HFF-Myc (cell line): ENCODE data around the gene PNPLA7.

Experiments used
- DNase-seq: peaks from one replicate; pipeline ENCODE4 v3.0.0-alpha.2; 2011; ENCODE audit warnings: low read depth; ENCODE audit errors: extremely low read depth
- H3K4me3 ChIP-seq: replicated peaks from 2 replicates; pipeline ENCODE4 v1.5.1; 2011; ENCODE audit warnings: low read depth, mild to moderate bottlenecking, control low read depth, low read length
- CTCF ChIP-seq: IDR thresholded peaks from 2 replicates; pipeline ENCODE4 v1.5.1; 2012; ENCODE audit warnings: mild to moderate bottlenecking, low read depth, low read length, control low read depth; ENCODE audit errors: missing control alignments

The PNPLA7 gene

GRCh38 chr9:137423514-137424291 lies 126.5 kb downstream of the PNPLA7 start:
- DNase-seq = no peak
- peak overlapping the region; percentile 24 for H3K4me3 ChIP-seq
- TF ChIP-seq CTCF = no peak

- TF ChIP-seq CTCF = peak; percentile 57
- peak; percentile 52 for DNase-seq
- H3K4me3 ChIP-seq = peak within 1 kb of the TSS; percentile 80
Measured at GRCh38 chr9:137422604-137423513, 127.3 kb downstream of the PNPLA7 start, which contains the start of the genes EXD3 and NOXA1. Gene EXD3 (minus strand): TSS chr9:137423162. CDS start chr9:137395357, 27,805 bp downstream. Gene NOXA1 (plus strand): TSS chr9:137423393. CDS start chr9:137423530, 137 bp downstream.

- no peak for TF ChIP-seq CTCF
- H3K4me3 ChIP-seq = peak overlapping the region; percentile 80
- no peak for DNase-seq
Measured at GRCh38 chr9:137421838-137422603, 128.2 kb downstream of the PNPLA7 start.

- peak overlapping the region; percentile 24; the same call in 1 of the 2 replicates for H3K4me3 ChIP-seq
- TF ChIP-seq CTCF = no peak
- no peak for DNase-seq
Measured at GRCh38 chr9:137417161-137418021, 132.8 kb downstream of the PNPLA7 start.

- no peak for DNase-seq
- TF ChIP-seq CTCF = no peak
- no peak overlapping the region for H3K4me3 ChIP-seq
Measured at GRCh38 chr9:137416563-137417151, 133.5 kb downstream of the PNPLA7 start.
